H9 (cell line): ENCODE results near the gene ERFL. TPM values are rescaled to one million over a fixed set of nuclear protein-coding genes. Genes with fewer than 3 reads are reported as not detected.

ENCODE experiments used
- DNase-seq: peaks from one replicate; pipeline ENCODE4 v3.0.0-alpha.2; 2017
- H2AFZ ChIP-seq: one replicate; pipeline ENCODE4 v1.6.1; 2013; ENCODE audit warnings: mild to moderate bottlenecking, low read length, control low read depth, moderate library complexity
- H2AK5ac ChIP-seq: 2 replicates; pipeline ENCODE4 v1.6.1; 2013; ENCODE audit warnings: low read length, control low read depth, mixed read lengths; ENCODE audit not compliant: insufficient read length
- H2BK120ac ChIP-seq: one replicate; pipeline ENCODE4 v1.6.1; 2013; ENCODE audit warnings: low read depth, mild to moderate bottlenecking, low read length, control low read depth, inconsistent platforms; ENCODE audit not compliant: poor library complexity, severe bottlenecking
- H2BK12ac ChIP-seq: 2 replicates; pipeline ENCODE4 v1.6.1; 2013; ENCODE audit warnings: low read length, control low read depth, mixed read lengths, low read depth; ENCODE audit not compliant: insufficient read length
- H2BK15ac ChIP-seq: 2 replicates; pipeline ENCODE4 v1.6.1; 2013; ENCODE audit warnings: low read depth, low read length, control low read depth
- H2BK20ac ChIP-seq: one replicate; pipeline ENCODE4 v1.6.1; 2013; ENCODE audit warnings: low read depth, mild to moderate bottlenecking, low read length, control low read depth, inconsistent platforms; ENCODE audit not compliant: poor library complexity, severe bottlenecking
- H2BK5ac ChIP-seq: 2 replicates; pipeline ENCODE4 v1.6.1; 2013; ENCODE audit warnings: low read length, control low read depth, mixed read lengths; ENCODE audit not compliant: insufficient read length
- H3K14ac ChIP-seq: 2 replicates; pipeline ENCODE4 v1.6.1; 2013; ENCODE audit warnings: low read length, control low read depth; ENCODE audit not compliant: insufficient read depth
- H3K18ac ChIP-seq: 2 replicates; pipeline ENCODE4 v1.6.1; 2013; ENCODE audit warnings: low read depth, mild to moderate bottlenecking, mixed read lengths, low read length, control low read depth; ENCODE audit not compliant: insufficient read length
- H3K23ac ChIP-seq: 2 replicates; pipeline ENCODE4 v1.6.1; 2013; ENCODE audit warnings: low read length, control low read depth, mixed read lengths, low read depth; ENCODE audit not compliant: insufficient read length
- H3K23me2 ChIP-seq: 2 replicates; pipeline ENCODE4 v1.6.1; 2013; ENCODE audit warnings: low read depth, mild to moderate bottlenecking, mixed read lengths, low read length, control low read depth; ENCODE audit not compliant: insufficient read length, poor library complexity, severe bottlenecking
- H3K27ac ChIP-seq: 2 replicates; pipeline ENCODE4 v1.5.1; 2013; ENCODE audit warnings: low read length, control low read depth, mixed read lengths, low read depth; ENCODE audit not compliant: insufficient read length
- H3K27me3 ChIP-seq: 2 replicates; pipeline ENCODE4 v1.6.1; 2013; ENCODE audit warnings: low read length, control low read depth, inconsistent platforms; ENCODE audit not compliant: insufficient read depth
- H3K4ac ChIP-seq: 2 replicates; pipeline ENCODE4 v1.6.1; 2013; ENCODE audit warnings: low read depth, mild to moderate bottlenecking, control low read depth, inconsistent platforms, low read length, moderate library complexity
- H3K4me1 ChIP-seq: 2 replicates; pipeline ENCODE4 v1.6.1; 2013; ENCODE audit warnings: low read length, control low read depth, inconsistent platforms; ENCODE audit not compliant: insufficient read depth
- H3K4me2 ChIP-seq: 2 replicates; pipeline ENCODE4 v1.6.1; 2013; ENCODE audit warnings: low read length, control low read depth, mixed read lengths; ENCODE audit not compliant: insufficient read length, insufficient read depth
- H3K56ac ChIP-seq: 2 replicates; pipeline ENCODE4 v1.6.1; 2013; ENCODE audit warnings: low read depth, mild to moderate bottlenecking, mixed read lengths, low read length, control low read depth; ENCODE audit not compliant: insufficient read length
- H3K79me1 ChIP-seq: 2 replicates; pipeline ENCODE4 v1.6.1; 2013; ENCODE audit warnings: low read depth, mild to moderate bottlenecking, moderate library complexity, low read length, control low read depth, inconsistent platforms; ENCODE audit not compliant: insufficient read depth, poor library complexity, severe bottlenecking
- H3K79me2 ChIP-seq: 2 replicates; pipeline ENCODE4 v1.6.1; 2013; ENCODE audit warnings: low read length, control low read depth, inconsistent platforms; ENCODE audit not compliant: insufficient read depth
- H3K9ac ChIP-seq: 2 replicates; pipeline ENCODE4 v1.6.1; 2013; ENCODE audit warnings: low read length, control low read depth, mixed read lengths; ENCODE audit not compliant: insufficient read length; ENCODE audit errors: extremely low read depth
- H3K9me3 ChIP-seq: one replicate; pipeline ENCODE4 v1.6.1; 2013; ENCODE audit warnings: low read depth, low read length, inconsistent platforms; ENCODE audit not compliant: control insufficient read depth
- H3T11ph ChIP-seq: one replicate; pipeline ENCODE4 v1.6.1; 2013; ENCODE audit warnings: mild to moderate bottlenecking, low read length, control low read depth, inconsistent platforms
- H4K20me1 ChIP-seq: one replicate; pipeline ENCODE4 v1.6.1; 2013; ENCODE audit not compliant: control insufficient read depth, insufficient read length, insufficient read depth
- H4K5ac ChIP-seq: 2 replicates; pipeline ENCODE4 v1.6.1; 2013; ENCODE audit warnings: low read depth, mild to moderate bottlenecking, mixed read lengths, low read length, control low read depth; ENCODE audit not compliant: insufficient read length
- H4K8ac ChIP-seq: replicated peaks from 2 replicates; pipeline ENCODE4 v1.6.1; 2013; ENCODE audit warnings: low read length, control low read depth, mixed read lengths, low read depth; ENCODE audit not compliant: insufficient read length
- H4K91ac ChIP-seq: 2 replicates; pipeline ENCODE4 v1.6.1; 2013; ENCODE audit warnings: low read depth, mild to moderate bottlenecking, moderate library complexity, mixed read lengths, low read length, control low read depth; ENCODE audit not compliant: insufficient read length
- H3K27ac Mint-ChIP-seq, 3 experiments: 2 replicates in 2 of 3; 3 replicates in 1 of 3; pipeline ENCODE4 v1.8.0; 2020 to 2021; ENCODE audit warnings: mixed read lengths in 3 of 3, mild to moderate bottlenecking in 1 of 3, moderate library complexity in 1 of 3
- H3K27me3 Mint-ChIP-seq: 2 replicates; pipeline ENCODE4 v1.8.0; 2021; ENCODE audit warnings: low read depth, mild to moderate bottlenecking, moderate library complexity, mixed read lengths
- H3K36me3 Mint-ChIP-seq, 3 experiments: 2 replicates in 2 of 3; 3 replicates in 1 of 3; pipeline ENCODE4 v1.8.0; 2020 to 2021; ENCODE audit warnings: low read depth in 3 of 3, mixed read lengths in 3 of 3; ENCODE audit not compliant: insufficient read depth in 1 of 3
- H3K4me1 Mint-ChIP-seq, 2 experiments: 2 replicates each; pipeline ENCODE4 v1.8.0; 2020; ENCODE audit warnings: mixed read lengths in 2 of 2
- H3K4me3 Mint-ChIP-seq, 2 experiments: 2 replicates in 1 of 2; 3 replicates in 1 of 2; pipeline ENCODE4 v1.8.0; 2020 to 2021; ENCODE audit warnings: mild to moderate bottlenecking in 2 of 2, mixed read lengths in 2 of 2, moderate library complexity in 1 of 2
- H3K9me3 Mint-ChIP-seq, 2 experiments: 2 replicates in 1 of 2; 3 replicates in 1 of 2; pipeline ENCODE4 v1.8.0; 2020; ENCODE audit warnings: mild to moderate bottlenecking in 2 of 2, mixed read lengths in 2 of 2, moderate library complexity in 1 of 2
- WGBS: extraction: QIAGEN DNeasy Blood & Tissue Kit; methylation state at CpG from one replicate; pipeline ENCODE4 v1.1.7; 2013; ENCODE audit warnings: missing lambda C conversion rate, low lambda C conversion rate, mixed read lengths; ENCODE audit not compliant: insufficient read length; ENCODE audit errors: extremely low coverage; 5-methylcytosine and 5-hydroxymethylcytosine counted together
- total RNA-seq: library from RNA; stranded (reverse); gene quantifications from 2 replicates; pipeline ENCODE4 v1.2.1, GENCODE V29; 2021
- TF ChIP-seq, protein P1 (sequence below): fragments of 200-600 bp; sonication (generic); conservative IDR thresholded peaks from 3 replicates; pipeline ENCODE4 v1.8.0; 2021; ENCODE audit warnings: antibody characterized with exemption, mild to moderate bottlenecking

ERFL gene
- total RNA-seq, 1 experiment from 2014 or later, result 0.22 TPM

DNA sequence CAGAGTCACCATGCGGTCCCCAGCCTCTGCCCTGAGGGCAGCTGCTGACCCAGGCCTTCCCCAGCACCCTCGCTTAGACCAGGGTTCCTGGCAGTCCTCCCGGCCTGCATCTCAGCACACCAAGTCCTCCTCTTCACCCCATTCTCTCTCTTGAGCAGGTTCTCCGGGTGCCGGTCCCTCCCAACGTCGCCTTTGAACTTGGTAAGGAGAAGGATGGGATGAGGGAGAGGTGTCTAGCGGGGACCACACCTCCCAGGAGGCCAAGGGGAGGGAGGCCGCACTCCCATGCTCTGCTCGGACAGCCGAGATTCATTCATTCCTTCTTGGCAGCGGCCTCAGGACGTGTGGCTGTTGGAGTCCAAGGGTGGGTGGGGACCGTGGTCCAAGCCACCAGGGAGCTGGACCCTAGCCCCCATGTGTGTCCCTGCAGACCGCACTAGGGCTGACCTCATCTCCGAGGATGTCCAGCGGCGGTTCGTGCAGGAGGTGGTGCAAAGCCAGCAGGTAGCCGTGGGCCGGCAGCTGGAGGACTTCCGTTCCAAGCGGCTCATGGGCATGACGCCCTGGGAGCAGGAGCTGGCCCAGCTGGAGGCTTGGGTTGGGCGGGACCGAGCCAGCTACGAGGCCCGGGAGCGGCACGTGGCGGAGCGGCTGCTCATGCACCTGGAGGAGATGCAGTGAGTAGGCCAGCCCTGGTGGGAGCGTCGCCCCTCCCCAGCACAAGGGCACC is 35.9 kb downstream of the ERFL start:
- no peak overlapping the region for H2BK15ac ChIP-seq
- H2BK20ac ChIP-seq, result no peak overlapping the region
- no peak overlapping the region for H2BK120ac ChIP-seq
- no peak overlapping the region for H3K56ac ChIP-seq
- Mint-ChIP-seq H3K4me1 (peaks cover 9 to 39% of the 10 kb centered on the region in 2 experiments), H3K4me3 (no peak overlapping the region), H3K9me3 (no peaks in the 10 kb centered on the region), H3K27ac (no peak overlapping the region), H3K36me3 (peaks cover 4 to 32% (median 11%) of the 10 kb centered on the region in 3 experiments; a peak in 5 of 7 replicates), H3K27me3 (no peaks in the 10 kb centered on the region; the same call in 1 of the 2 replicates)
- H3K4me2 ChIP-seq, result no peak overlapping the region
- peaks cover under 1% of the 10 kb centered on the region; the same call in 1 of the 2 replicates for H3K4me1 ChIP-seq
- WGBS, result no CpG with 5 or more reads among the region's 34 CpGs
- H3K4ac ChIP-seq, result no peak overlapping the region
- no peak overlapping the region for H3K9ac ChIP-seq
- 0 out of 2 replicates have a peak, but pooled peaks cover 2% of the 10 kb centered on the region for H3K79me2 ChIP-seq
- H3K18ac ChIP-seq, result no peak overlapping the region
- no peak overlapping the region for H4K8ac ChIP-seq
- TF ChIP-seq, protein P1, sequence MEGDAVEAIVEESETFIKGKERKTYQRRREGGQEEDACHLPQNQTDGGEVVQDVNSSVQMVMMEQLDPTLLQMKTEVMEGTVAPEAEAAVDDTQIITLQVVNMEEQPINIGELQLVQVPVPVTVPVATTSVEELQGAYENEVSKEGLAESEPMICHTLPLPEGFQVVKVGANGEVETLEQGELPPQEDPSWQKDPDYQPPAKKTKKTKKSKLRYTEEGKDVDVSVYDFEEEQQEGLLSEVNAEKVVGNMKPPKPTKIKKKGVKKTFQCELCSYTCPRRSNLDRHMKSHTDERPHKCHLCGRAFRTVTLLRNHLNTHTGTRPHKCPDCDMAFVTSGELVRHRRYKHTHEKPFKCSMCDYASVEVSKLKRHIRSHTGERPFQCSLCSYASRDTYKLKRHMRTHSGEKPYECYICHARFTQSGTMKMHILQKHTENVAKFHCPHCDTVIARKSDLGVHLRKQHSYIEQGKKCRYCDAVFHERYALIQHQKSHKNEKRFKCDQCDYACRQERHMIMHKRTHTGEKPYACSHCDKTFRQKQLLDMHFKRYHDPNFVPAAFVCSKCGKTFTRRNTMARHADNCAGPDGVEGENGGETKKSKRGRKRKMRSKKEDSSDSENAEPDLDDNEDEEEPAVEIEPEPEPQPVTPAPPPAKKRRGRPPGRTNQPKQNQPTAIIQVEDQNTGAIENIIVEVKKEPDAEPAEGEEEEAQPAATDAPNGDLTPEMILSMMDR, result no peak
- H3T11ph ChIP-seq, result no peak overlapping the region
- H3K14ac ChIP-seq, result no peak overlapping the region
- no peak for DNase-seq
- no peak overlapping the region for H4K91ac ChIP-seq
- no peaks in the 10 kb centered on the region for H4K20me1 ChIP-seq
- no peak overlapping the region for H2AFZ ChIP-seq
- H3K23me2 ChIP-seq, result no peaks in the 10 kb centered on the region
- H2AK5ac ChIP-seq, result no peak overlapping the region
- no peak overlapping the region for H4K5ac ChIP-seq
- H2BK5ac ChIP-seq, result no peak overlapping the region
- H3K23ac ChIP-seq, result no peak overlapping the region
- H3K27ac ChIP-seq, result no peak overlapping the region
- no peak overlapping the region for H2BK12ac ChIP-seq
- no peaks in the 10 kb centered on the region for H3K79me1 ChIP-seq
- no peaks in the 10 kb centered on the region for H3K27me3 ChIP-seq
- H3K9me3 ChIP-seq, result no peaks in the 10 kb centered on the region
